Suprapubic skin (tissue), 3 donors: ENCODE measurements around the gene PLXDC1.

Experiments used
- EP300 ChIP-seq: sonication (generic); formaldehyde crosslinking; IDR thresholded peaks from one replicate; pipeline ENCODE4 v1.6.1; 2017; ENCODE audit warnings: antibody characterized with exemption
- POLR2A ChIP-seq, 2 donors: fragments of 450-650 bp; IDR thresholded peaks; one replicate each; pipeline ENCODE4 v1.6.1; 2017; ENCODE audit warnings: antibody characterized with exemption in 2 of 2, mild to moderate bottlenecking in 2 of 2, moderate library complexity in 2 of 2
- TF ChIP-seq, protein P1 (sequence below), 2 donors: fragments of 200-600 bp in 1 of 2; fragments of 450-650 bp in 1 of 2; sonication (generic) in 1 of 2; IDR thresholded peaks; one replicate each; pipeline ENCODE4 v1.5.1; 2016 to 2019; ENCODE audit warnings: antibody characterized with exemption in 2 of 2, mild to moderate bottlenecking in 1 of 2, moderate library complexity in 1 of 2

DNA sequence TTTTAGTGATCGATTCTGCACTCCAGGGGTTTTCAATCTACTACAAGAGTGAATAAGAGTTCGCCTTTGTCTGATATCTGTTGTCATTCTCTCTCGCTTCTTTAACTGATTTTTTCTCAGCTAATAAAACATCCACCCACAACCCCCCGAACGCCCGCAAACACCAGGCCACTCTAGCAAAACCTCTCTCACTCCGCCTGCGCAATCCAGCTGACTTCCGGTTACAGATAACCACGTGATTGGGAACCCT is 48.3 kb upstream of the PLXDC1 start:
- no peak for TF ChIP-seq POLR2A (IDR thresholded peaks at IDR 0.05)
- no peak for TF ChIP-seq EP300
- TF ChIP-seq, protein P1, sequence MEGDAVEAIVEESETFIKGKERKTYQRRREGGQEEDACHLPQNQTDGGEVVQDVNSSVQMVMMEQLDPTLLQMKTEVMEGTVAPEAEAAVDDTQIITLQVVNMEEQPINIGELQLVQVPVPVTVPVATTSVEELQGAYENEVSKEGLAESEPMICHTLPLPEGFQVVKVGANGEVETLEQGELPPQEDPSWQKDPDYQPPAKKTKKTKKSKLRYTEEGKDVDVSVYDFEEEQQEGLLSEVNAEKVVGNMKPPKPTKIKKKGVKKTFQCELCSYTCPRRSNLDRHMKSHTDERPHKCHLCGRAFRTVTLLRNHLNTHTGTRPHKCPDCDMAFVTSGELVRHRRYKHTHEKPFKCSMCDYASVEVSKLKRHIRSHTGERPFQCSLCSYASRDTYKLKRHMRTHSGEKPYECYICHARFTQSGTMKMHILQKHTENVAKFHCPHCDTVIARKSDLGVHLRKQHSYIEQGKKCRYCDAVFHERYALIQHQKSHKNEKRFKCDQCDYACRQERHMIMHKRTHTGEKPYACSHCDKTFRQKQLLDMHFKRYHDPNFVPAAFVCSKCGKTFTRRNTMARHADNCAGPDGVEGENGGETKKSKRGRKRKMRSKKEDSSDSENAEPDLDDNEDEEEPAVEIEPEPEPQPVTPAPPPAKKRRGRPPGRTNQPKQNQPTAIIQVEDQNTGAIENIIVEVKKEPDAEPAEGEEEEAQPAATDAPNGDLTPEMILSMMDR (IDR thresholded peaks at IDR 0.05), result no peak
